Suprapubic skin (tissue), 4 donors: ENCODE data around the gene CNNM4.

Source experiments
- CTCF ChIP-seq, 2 donors: fragments of 200-600 bp in 1 of 2; fragments of 450-650 bp in 1 of 2; sonication (generic) in 1 of 2; IDR thresholded peaks; one replicate each; pipeline ENCODE4 v1.5.1; 2016 to 2019; ENCODE audit warnings: antibody characterized with exemption in 2 of 2, mild to moderate bottlenecking in 1 of 2, moderate library complexity in 1 of 2
- EP300 ChIP-seq: sonication (generic); formaldehyde crosslinking; IDR thresholded peaks from one replicate; pipeline ENCODE4 v1.6.1; 2017; ENCODE audit warnings: antibody characterized with exemption
- POLR2A ChIP-seq, 2 donors: fragments of 450-650 bp; IDR thresholded peaks; one replicate each; pipeline ENCODE4 v1.6.1; 2017; ENCODE audit warnings: antibody characterized with exemption in 2 of 2, mild to moderate bottlenecking in 2 of 2, moderate library complexity in 2 of 2
- POLR2AphosphoS5 ChIP-seq, 3 donors: sonication (generic); formaldehyde crosslinking; IDR thresholded peaks; one replicate each; pipeline ENCODE4 v1.6.1; 2017; ENCODE audit warnings: antibody characterized with exemption in 3 of 3

DNA sequence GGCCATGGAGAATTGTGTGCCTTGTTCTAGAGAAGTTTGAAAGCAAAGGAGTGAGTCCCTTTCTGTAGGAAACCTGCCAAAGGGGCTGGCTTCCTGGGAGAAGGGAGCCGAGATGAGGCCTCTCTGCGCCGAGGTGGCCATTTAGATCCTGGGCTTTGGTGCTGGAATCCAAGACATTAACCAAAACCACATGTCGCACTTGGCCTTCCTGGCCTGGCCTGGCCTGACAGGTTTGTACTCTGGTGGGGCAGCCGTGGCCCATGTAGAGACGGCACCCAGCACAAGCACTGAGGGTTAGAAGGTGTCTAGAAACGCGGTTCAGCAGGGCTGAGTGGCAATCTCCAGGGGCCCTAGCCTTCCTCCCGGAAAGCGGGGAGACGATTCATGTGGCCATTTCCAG, 62.5 kb downstream of the CNNM4 start:
- TF ChIP-seq CTCF (IDR thresholded peaks at IDR 0.05) (no peak), POLR2AphosphoS5 (IDR thresholded peaks at IDR 0.05) (no peak), EP300 (no peak), POLR2A (IDR thresholded peaks at IDR 0.05) (no peak)
